Liver (tissue), 9 donors: ENCODE results near the gene CLDN14. TPM values are rescaled to one million over a fixed set of nuclear protein-coding genes. Genes with fewer than 3 reads are reported as not detected.

Source experiments
- DNase-seq: peaks from one replicate; pipeline ENCODE4 v3.0.0-alpha.2; 2017; ENCODE audit warnings: low spot score
- H3K27ac ChIP-seq, 2 donors: one replicate each; pipeline ENCODE4 v1.7.0; 2013; ENCODE audit warnings: inconsistent platforms in 2 of 2, low read length in 2 of 2, control low read depth in 1 of 2, low read depth in 1 of 2, mild to moderate bottlenecking in 1 of 2
- H3K27me3 ChIP-seq, 4 donors: one replicate each; pipeline versions ENCODE4 v1.6.1 to v1.7.0; 2013; ENCODE audit warnings: low read length in 3 of 4, inconsistent platforms in 1 of 4, mild to moderate bottlenecking in 1 of 4, moderate library complexity in 1 of 4; ENCODE audit not compliant: control insufficient read depth in 4 of 4, insufficient read depth in 4 of 4
- H3K36me3 ChIP-seq, 4 donors: one replicate each; pipeline versions ENCODE4 v1.6.1 to v1.7.0; 2013; ENCODE audit warnings: low read length in 3 of 4, mild to moderate bottlenecking in 3 of 4, low read depth in 1 of 4, moderate library complexity in 1 of 4; ENCODE audit not compliant: control insufficient read depth in 4 of 4, insufficient read depth in 3 of 4
- H3K4me1 ChIP-seq, 4 donors: one replicate each; pipeline versions ENCODE4 v1.6.1 to v1.7.0; 2013; ENCODE audit warnings: low read length in 3 of 4, mild to moderate bottlenecking in 3 of 4, moderate library complexity in 1 of 4; ENCODE audit not compliant: control insufficient read depth in 4 of 4, insufficient read depth in 4 of 4
- H3K4me3 ChIP-seq, 3 donors: one replicate each; pipeline versions ENCODE4 v1.6.1 to v1.7.0; 2013; ENCODE audit warnings: low read length in 3 of 3, control low read depth in 1 of 3, low read depth in 1 of 3, mild to moderate bottlenecking in 1 of 3
- H3K9ac ChIP-seq, 2 donors: one replicate each; pipeline ENCODE4 v1.7.0; 2013; ENCODE audit warnings: low read length in 2 of 2, mild to moderate bottlenecking in 2 of 2, moderate library complexity in 2 of 2, control low read depth in 1 of 2, low read depth in 1 of 2
- H3K9me3 ChIP-seq, 4 donors: one replicate each; pipeline versions ENCODE4 v1.6.1 to v1.7.0; 2013; ENCODE audit warnings: low read length in 3 of 4; ENCODE audit not compliant: control insufficient read depth in 4 of 4
- EGR1 ChIP-seq, 2 donors: IDR thresholded peaks; 2 replicates each; pipeline ENCODE4 v1.6.1; 2016 to 2018; ENCODE audit warnings: antibody characterized with exemption in 2 of 2, low read depth in 2 of 2
- FOXA1 ChIP-seq: IDR thresholded peaks from 2 replicates; pipeline ENCODE4 v1.6.1; 2016; ENCODE audit warnings: antibody characterized with exemption
- FOXA2 ChIP-seq: IDR thresholded peaks from 2 replicates; pipeline ENCODE4 v1.6.1; 2016; ENCODE audit warnings: antibody characterized with exemption
- GABPA ChIP-seq, 2 donors: IDR thresholded peaks in 1 of 2; conservative IDR thresholded peaks in 1 of 2; 2 replicates each; pipeline ENCODE4 v1.6.1; 2016; ENCODE audit warnings: antibody characterized with exemption in 2 of 2, mild to moderate bottlenecking in 1 of 2, moderate library complexity in 1 of 2
- HNF4A ChIP-seq, 2 donors: conservative IDR thresholded peaks; 2 replicates each; pipeline ENCODE4 v1.6.1; 2016; ENCODE audit warnings: antibody characterized with exemption in 2 of 2, mild to moderate bottlenecking in 2 of 2
- HNF4G ChIP-seq: IDR thresholded peaks from 2 replicates; pipeline ENCODE4 v1.6.1; 2016; ENCODE audit warnings: antibody characterized with exemption
- JUND ChIP-seq, 2 donors: IDR thresholded peaks; 2 replicates each; pipeline ENCODE4 v1.6.1; 2016; ENCODE audit warnings: antibody characterized with exemption in 2 of 2
- NR2F2 ChIP-seq: IDR thresholded peaks from 2 replicates; pipeline ENCODE4 v1.6.1; 2016; ENCODE audit warnings: antibody characterized with exemption
- RXRA ChIP-seq, 2 donors: IDR thresholded peaks; 2 replicates each; pipeline ENCODE4 v1.6.1; 2017 to 2018; ENCODE audit warnings: antibody characterized with exemption in 2 of 2, mild to moderate bottlenecking in 1 of 2
- SP1 ChIP-seq: IDR thresholded peaks from 2 replicates; pipeline ENCODE4 v1.6.1; 2018; ENCODE audit warnings: antibody characterized with exemption, mild to moderate bottlenecking
- TAF1 ChIP-seq: conservative IDR thresholded peaks from 2 replicates; pipeline ENCODE4 v1.6.1; 2016; ENCODE audit warnings: antibody characterized with exemption, mild to moderate bottlenecking
- YY1 ChIP-seq: IDR thresholded peaks from 2 replicates; pipeline ENCODE4 v1.6.1; 2016; ENCODE audit warnings: antibody characterized with exemption, mild to moderate bottlenecking
- WGBS: extraction: QIAGEN DNeasy Blood & Tissue Kit; methylation state at CpG from one replicate; pipeline ENCODE4 v1.1.7; 2013; 5-methylcytosine and 5-hydroxymethylcytosine counted together
- polyA plus RNA-seq, 2 donors: library from polyadenylated mRNA; stranded (reverse) in 1 of 2; unstranded in 1 of 2; fragments of 200-250 nt in 1 of 2; fragments of >200 nt in 1 of 2; fragmentation: Nextera tagmentation in 1 of 2; extraction: Ambion mirVana in 1 of 2; gene quantifications; one replicate each; pipeline versions ENCODE4 v1.2.1 to v1.2.3, GENCODE V29; 2013 to 2015
- total RNA-seq, 2 donors: library from RNA; depleted of rRNA; stranded (reverse); fragments of >200 nt; gene quantifications; one replicate each; pipeline ENCODE4 v1.2.3, GENCODE V29; 2014
- TF ChIP-seq, protein P1 (sequence below): IDR thresholded peaks from 2 replicates; pipeline ENCODE4 v1.6.1; 2016; ENCODE audit warnings: antibody characterized with exemption
- TF ChIP-seq, protein P2 (sequence below): IDR thresholded peaks from 2 replicates; pipeline ENCODE4 v1.6.1; 2016; ENCODE audit warnings: antibody characterized with exemption, mild to moderate bottlenecking
- TF ChIP-seq, protein P3 (sequence below): IDR thresholded peaks from 2 replicates; pipeline ENCODE4 v1.6.1; 2016; ENCODE audit warnings: antibody characterized with exemption
- TF ChIP-seq, protein P4 (sequence below): fragments of 150-350 bp; IDR thresholded peaks from 2 replicates; pipeline ENCODE4 v1.5.1; 2017; ENCODE audit warnings: improper control_type of control experiment, low read depth, low read length; ENCODE audit not compliant: missing input control
- TF ChIP-seq, protein P5 (sequence below): IDR thresholded peaks from 2 replicates; pipeline ENCODE4 v1.6.1; 2016; ENCODE audit warnings: antibody characterized with exemption
- donor health status: healthy.
- donor health status: healthy.
- donor health status: healthy.
- donor health status: healthy.
- donor health status: healthy.

Gene CLDN14
- total and polyA plus RNA-seq, 4 donors: 6.3 to 19.4 (median 13.4) TPM

DNA sequence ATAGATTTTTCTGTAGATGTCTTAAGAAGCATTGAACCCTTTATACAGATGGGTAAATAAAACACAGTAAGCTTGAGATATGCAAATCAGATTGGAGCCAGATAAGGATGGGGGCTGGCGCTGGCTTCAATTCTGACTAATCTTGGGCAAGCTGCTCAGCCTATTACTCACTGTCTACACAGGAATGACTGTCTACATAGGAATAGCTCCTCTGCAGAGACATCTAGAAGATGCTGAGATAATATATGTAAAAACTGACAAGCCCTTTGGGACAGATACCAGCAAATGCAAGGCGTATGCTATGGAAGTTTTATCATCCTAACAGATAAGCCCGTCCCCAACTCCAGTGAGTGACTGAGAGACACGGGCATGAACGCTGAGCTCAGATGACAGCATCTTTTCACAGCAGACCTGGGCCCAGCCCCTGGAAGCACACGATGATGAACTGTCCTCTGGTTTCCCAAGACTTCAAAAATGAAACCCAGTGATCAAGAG, 1.7 kb downstream of the CLDN14 start:
- WGBS: 32% methylated on average over 6 of the region's 6 CpGs
- Histone ChIP-seq H3K9ac (peak overlapping the region; percentile 66 to 77), H3K4me3 (peak overlapping the region; percentile 68 to 91 (median 84)), H3K27ac (peak overlapping the region; percentile 88 to 94), H3K4me1 (peaks cover 6 to 62% (median 54%) of the 10 kb centered on the region in 4 donors), H3K27me3 (no peaks in the 10 kb centered on the region), H3K36me3 (peaks cover 0 to 6% (median 4%) of the 10 kb centered on the region in 4 donors), H3K9me3 (no peaks in the 10 kb centered on the region)
- DNase-seq: no peak
- TF ChIP-seq SP1 (no peak), FOXA1 (no peak), EGR1 (IDR thresholded peaks at IDR 0.05; ENCODE audit: low read depth in 2 of 2) (no peak), RXRA (IDR thresholded peaks at IDR 0.05) (no peak), JUND (IDR thresholded peaks at IDR 0.05) (no peak), NR2F2 (no peak), HNF4A (conservative IDR thresholded peaks at IDR 0.05) (peak in 1 of 2 donors; percentile 17), YY1 (no peak), FOXA2 (no peak), HNF4G (no peak), TAF1 (peak; percentile 10)
- TF ChIP-seq, protein P1, sequence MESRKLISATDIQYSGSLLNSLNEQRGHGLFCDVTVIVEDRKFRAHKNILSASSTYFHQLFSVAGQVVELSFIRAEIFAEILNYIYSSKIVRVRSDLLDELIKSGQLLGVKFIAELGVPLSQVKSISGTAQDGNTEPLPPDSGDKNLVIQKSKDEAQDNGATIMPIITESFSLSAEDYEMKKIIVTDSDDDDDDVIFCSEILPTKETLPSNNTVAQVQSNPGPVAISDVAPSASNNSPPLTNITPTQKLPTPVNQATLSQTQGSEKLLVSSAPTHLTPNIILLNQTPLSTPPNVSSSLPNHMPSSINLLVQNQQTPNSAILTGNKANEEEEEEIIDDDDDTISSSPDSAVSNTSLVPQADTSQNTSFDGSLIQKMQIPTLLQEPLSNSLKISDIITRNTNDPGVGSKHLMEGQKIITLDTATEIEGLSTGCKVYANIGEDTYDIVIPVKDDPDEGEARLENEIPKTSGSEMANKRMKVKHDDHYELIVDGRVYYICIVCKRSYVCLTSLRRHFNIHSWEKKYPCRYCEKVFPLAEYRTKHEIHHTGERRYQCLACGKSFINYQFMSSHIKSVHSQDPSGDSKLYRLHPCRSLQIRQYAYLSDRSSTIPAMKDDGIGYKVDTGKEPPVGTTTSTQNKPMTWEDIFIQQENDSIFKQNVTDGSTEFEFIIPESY: no peak
- TF ChIP-seq, protein P2, sequence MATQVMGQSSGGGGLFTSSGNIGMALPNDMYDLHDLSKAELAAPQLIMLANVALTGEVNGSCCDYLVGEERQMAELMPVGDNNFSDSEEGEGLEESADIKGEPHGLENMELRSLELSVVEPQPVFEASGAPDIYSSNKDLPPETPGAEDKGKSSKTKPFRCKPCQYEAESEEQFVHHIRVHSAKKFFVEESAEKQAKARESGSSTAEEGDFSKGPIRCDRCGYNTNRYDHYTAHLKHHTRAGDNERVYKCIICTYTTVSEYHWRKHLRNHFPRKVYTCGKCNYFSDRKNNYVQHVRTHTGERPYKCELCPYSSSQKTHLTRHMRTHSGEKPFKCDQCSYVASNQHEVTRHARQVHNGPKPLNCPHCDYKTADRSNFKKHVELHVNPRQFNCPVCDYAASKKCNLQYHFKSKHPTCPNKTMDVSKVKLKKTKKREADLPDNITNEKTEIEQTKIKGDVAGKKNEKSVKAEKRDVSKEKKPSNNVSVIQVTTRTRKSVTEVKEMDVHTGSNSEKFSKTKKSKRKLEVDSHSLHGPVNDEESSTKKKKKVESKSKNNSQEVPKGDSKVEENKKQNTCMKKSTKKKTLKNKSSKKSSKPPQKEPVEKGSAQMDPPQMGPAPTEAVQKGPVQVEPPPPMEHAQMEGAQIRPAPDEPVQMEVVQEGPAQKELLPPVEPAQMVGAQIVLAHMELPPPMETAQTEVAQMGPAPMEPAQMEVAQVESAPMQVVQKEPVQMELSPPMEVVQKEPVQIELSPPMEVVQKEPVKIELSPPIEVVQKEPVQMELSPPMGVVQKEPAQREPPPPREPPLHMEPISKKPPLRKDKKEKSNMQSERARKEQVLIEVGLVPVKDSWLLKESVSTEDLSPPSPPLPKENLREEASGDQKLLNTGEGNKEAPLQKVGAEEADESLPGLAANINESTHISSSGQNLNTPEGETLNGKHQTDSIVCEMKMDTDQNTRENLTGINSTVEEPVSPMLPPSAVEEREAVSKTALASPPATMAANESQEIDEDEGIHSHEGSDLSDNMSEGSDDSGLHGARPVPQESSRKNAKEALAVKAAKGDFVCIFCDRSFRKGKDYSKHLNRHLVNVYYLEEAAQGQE: no peak
- TF ChIP-seq, protein P3, sequence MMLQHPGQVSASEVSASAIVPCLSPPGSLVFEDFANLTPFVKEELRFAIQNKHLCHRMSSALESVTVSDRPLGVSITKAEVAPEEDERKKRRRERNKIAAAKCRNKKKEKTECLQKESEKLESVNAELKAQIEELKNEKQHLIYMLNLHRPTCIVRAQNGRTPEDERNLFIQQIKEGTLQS: no peak
- TF ChIP-seq, protein P4, sequence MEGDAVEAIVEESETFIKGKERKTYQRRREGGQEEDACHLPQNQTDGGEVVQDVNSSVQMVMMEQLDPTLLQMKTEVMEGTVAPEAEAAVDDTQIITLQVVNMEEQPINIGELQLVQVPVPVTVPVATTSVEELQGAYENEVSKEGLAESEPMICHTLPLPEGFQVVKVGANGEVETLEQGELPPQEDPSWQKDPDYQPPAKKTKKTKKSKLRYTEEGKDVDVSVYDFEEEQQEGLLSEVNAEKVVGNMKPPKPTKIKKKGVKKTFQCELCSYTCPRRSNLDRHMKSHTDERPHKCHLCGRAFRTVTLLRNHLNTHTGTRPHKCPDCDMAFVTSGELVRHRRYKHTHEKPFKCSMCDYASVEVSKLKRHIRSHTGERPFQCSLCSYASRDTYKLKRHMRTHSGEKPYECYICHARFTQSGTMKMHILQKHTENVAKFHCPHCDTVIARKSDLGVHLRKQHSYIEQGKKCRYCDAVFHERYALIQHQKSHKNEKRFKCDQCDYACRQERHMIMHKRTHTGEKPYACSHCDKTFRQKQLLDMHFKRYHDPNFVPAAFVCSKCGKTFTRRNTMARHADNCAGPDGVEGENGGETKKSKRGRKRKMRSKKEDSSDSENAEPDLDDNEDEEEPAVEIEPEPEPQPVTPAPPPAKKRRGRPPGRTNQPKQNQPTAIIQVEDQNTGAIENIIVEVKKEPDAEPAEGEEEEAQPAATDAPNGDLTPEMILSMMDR: no peak
- TF ChIP-seq, protein P5, sequence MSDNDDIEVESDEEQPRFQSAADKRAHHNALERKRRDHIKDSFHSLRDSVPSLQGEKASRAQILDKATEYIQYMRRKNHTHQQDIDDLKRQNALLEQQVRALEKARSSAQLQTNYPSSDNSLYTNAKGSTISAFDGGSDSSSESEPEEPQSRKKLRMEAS: no peak

DNA sequence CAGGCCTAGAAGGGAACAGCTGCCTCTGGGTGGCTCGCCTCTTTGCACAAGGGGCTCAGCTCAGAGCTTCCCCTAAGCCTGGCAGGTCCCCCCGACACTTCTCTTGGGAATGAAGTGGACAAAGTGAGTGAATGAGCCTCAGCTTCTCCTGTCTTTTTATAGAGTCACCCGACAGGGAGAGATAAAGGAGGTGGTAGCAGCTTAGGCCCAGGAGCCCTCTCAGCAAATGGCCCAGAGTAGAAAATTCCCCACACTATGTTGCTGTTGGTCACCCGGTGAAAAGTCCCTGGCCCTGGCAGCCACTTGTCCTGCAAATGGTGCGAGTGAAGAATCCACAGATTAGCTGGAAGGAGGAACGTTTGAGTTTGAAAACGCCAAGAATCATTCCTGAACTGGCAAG, 2.4 kb downstream of the CLDN14 start:
- peaks cover 6 to 60% (median 53%) of the 10 kb centered on the region in 4 donors for H3K4me1 ChIP-seq
- DNase-seq: no peak
- WGBS: 34% methylated on average over 7 of the region's 7 CpGs
- no peaks in the 10 kb centered on the region for H3K9me3 ChIP-seq
- H3K27me3 ChIP-seq: no peaks in the 10 kb centered on the region
- peak overlapping the region; percentile 68 to 91 (median 84) for H3K4me3 ChIP-seq
- peak overlapping the region; percentile 14 to 35 for H3K27ac ChIP-seq
- peaks cover 0 to 6% (median 4%) of the 10 kb centered on the region in 4 donors for H3K36me3 ChIP-seq
- H3K9ac ChIP-seq: peak overlapping the region; percentile 15 to 84
- TF ChIP-seq SP1: no peak
- no peak for TF ChIP-seq GABPA (IDR thresholded peaks at IDR 0.05 in 1 of 2, conservative IDR thresholded peaks at IDR 0.05 in 1 of 2)
- TF ChIP-seq HNF4A (conservative IDR thresholded peaks at IDR 0.05): no peak
- TF ChIP-seq HNF4G: no peak
- no peak for TF ChIP-seq FOXA2
- TF ChIP-seq, protein P5: no peak
- TF ChIP-seq YY1: no peak
- TF ChIP-seq, protein P2: no peak
- TF ChIP-seq RXRA (IDR thresholded peaks at IDR 0.05): no peak
- no peak for TF ChIP-seq NR2F2
- TF ChIP-seq, protein P3: no peak
